ENCODE data around the gene TBC1D5.
"Not testable (repeated sequence)": the region's sequence is repeated elsewhere in the genome, so short reads cannot be mapped to it uniquely, and the experiment has no call there.

Gene TBC1D5

GRCh38 chr3:17138246-17139039, 604.0 kb downstream of the TBC1D5 start:
- DNase-seq (ENCODE audit: low read depth), result no peak

- DNase-seq (ENCODE audit: low read depth), result no peak
Measured at GRCh38 chr3:17137321-17137826, 605.1 kb downstream of the TBC1D5 start.

GRCh38 chr3:17136136-17136721, 606.2 kb downstream of the TBC1D5 start:
- DNase-seq (ENCODE audit: low read depth), result no peak

- DNase-seq (ENCODE audit: low read depth), result no peak
Measured at GRCh38 chr3:17135696-17136095, 606.7 kb downstream of the TBC1D5 start.

- DNase-seq (ENCODE audit: low read depth), result no peak
Measured at GRCh38 chr3:17133632-17134545, 608.5 kb downstream of the TBC1D5 start.

GRCh38 chr3:17132286-17133115, 609.9 kb downstream of the TBC1D5 start:
- DNase-seq (ENCODE audit: low read depth), result no peak

- no peak for DNase-seq (ENCODE audit: low read depth)
Measured at GRCh38 chr3:17130956-17131355, 611.5 kb downstream of the TBC1D5 start.

GRCh38 chr3:17129556-17129955, 612.9 kb downstream of the TBC1D5 start:
- no peak for DNase-seq (ENCODE audit: low read depth)

- not testable (repeated sequence) for DNase-seq (ENCODE audit: low read depth)
Measured at GRCh38 chr3:17128671-17129070, 613.8 kb downstream of the TBC1D5 start.

GRCh38 chr3:17125738-17126442, 616.5 kb downstream of the TBC1D5 start:
- DNase-seq (ENCODE audit: low read depth), result no peak

GRCh38 chr3:17122758-17123157, 619.7 kb downstream of the TBC1D5 start:
- DNase-seq (ENCODE audit: low read depth), result no peak

- no peak for DNase-seq (ENCODE audit: low read depth)
Measured at GRCh38 chr3:17121336-17121735, 621.1 kb downstream of the TBC1D5 start.

GRCh38 chr3:17120115-17120514, 622.3 kb downstream of the TBC1D5 start:
- DNase-seq (ENCODE audit: low read depth), result no peak

- DNase-seq (ENCODE audit: low read depth), result no peak
Measured at GRCh38 chr3:17119201-17120072, 623.0 kb downstream of the TBC1D5 start.

- DNase-seq (ENCODE audit: low read depth), result no peak
Measured at GRCh38 chr3:17118771-17119170, 623.7 kb downstream of the TBC1D5 start.

- DNase-seq (ENCODE audit: low read depth), result no peak
Measured at GRCh38 chr3:17116007-17116600, 626.3 kb downstream of the TBC1D5 start.

GRCh38 chr3:17115186-17115585, 627.2 kb downstream of the TBC1D5 start:
- DNase-seq (ENCODE audit: low read depth), result no peak

- no peak for DNase-seq (ENCODE audit: low read depth)
Measured at GRCh38 chr3:17111586-17111985, 630.8 kb downstream of the TBC1D5 start.

GRCh38 chr3:17110660-17111396, 631.6 kb downstream of the TBC1D5 start:
- no peak for DNase-seq (ENCODE audit: low read depth)
